Measurements from ENCODE around the gene USP5. TPM values are rescaled to one million over a fixed set of nuclear protein-coding genes. Genes with fewer than 3 reads are reported as not detected.

USP5 gene
- total RNA-seq, 1 experiment from 2014 or later, result 308 TPM

DNA sequence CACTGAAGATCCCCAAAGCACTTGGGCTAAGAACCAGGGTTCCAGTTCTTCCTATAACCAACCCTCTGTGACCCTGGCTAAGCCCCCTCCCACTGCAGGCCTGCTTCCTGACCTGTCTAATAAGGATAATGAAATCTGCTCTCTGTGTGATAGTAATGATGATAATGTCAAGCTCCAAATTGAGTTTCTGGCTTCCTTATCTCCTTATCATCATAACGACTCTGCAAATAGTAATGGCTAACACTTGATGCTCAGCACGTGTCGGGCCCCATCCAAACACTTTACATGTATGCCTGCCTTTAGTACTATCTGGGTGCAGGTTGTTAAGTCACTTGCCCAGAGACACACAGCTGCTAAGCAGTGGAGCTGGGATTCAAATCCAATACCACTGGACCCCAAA lies 35.4 kb upstream of the USP5 start:
- no peak for DNase-seq
- no peak for TF ChIP-seq EZH2 (IDR thresholded peaks at IDR 0.05; ENCODE audit: low read depth)
- TF ChIP-seq, protein P1, sequence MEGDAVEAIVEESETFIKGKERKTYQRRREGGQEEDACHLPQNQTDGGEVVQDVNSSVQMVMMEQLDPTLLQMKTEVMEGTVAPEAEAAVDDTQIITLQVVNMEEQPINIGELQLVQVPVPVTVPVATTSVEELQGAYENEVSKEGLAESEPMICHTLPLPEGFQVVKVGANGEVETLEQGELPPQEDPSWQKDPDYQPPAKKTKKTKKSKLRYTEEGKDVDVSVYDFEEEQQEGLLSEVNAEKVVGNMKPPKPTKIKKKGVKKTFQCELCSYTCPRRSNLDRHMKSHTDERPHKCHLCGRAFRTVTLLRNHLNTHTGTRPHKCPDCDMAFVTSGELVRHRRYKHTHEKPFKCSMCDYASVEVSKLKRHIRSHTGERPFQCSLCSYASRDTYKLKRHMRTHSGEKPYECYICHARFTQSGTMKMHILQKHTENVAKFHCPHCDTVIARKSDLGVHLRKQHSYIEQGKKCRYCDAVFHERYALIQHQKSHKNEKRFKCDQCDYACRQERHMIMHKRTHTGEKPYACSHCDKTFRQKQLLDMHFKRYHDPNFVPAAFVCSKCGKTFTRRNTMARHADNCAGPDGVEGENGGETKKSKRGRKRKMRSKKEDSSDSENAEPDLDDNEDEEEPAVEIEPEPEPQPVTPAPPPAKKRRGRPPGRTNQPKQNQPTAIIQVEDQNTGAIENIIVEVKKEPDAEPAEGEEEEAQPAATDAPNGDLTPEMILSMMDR (conservative IDR thresholded peaks at IDR 0.05), result no peak
- no peak overlapping the region for H3K4me2 ChIP-seq
- no TSS peak for BruUV-seq (replicated peaks)
- no peak overlapping the region for H2AFZ ChIP-seq
- ChIA-PET POLR2A (ENCODE audit: unreplicated experiment) (no interaction called here), CTCF (interaction anchor here (0.7 kb wide), 1 partner anchor 79 kb away, joined by 11 read pairs; no protein-coding TSS in a partner anchor)
- H3K79me2 ChIP-seq (ENCODE audit: low read depth), result no peaks in the 10 kb centered on the region
- H4K20me1 ChIP-seq (ENCODE audit: insufficient read depth), result no peaks in the 10 kb centered on the region
- H3K27ac ChIP-seq, result no peak overlapping the region
- no peak overlapping the region for H3K4me3 ChIP-seq
- no peaks in the 10 kb centered on the region for H3K9me2 ChIP-seq (ENCODE audit: insufficient read depth)
- H3F3A ChIP-seq (ENCODE audit: insufficient read depth, low read depth), result no peaks in the 10 kb centered on the region
- H3K9me3 ChIP-seq (ENCODE audit: insufficient read depth, low read depth), result no peaks in the 10 kb centered on the region
- H3K4me1 ChIP-seq (replicated peaks; ENCODE audit: insufficient read depth), result no peaks in the 10 kb centered on the region; the same call in 1 of the 2 replicates
- peaks cover 50% of the 10 kb centered on the region for H3K27me3 ChIP-seq (ENCODE audit: insufficient read depth, low read depth)
- H3K36me3 ChIP-seq (ENCODE audit: low read depth), result no peaks in the 10 kb centered on the region
- intact Hi-C loops (cut with micrococcal nuclease; ENCODE audit: unreplicated experiment), result no loop called here

GRCh38 chr12:6817098-6817497 lies 34.9 kb upstream of the USP5 start:
- Histone ChIP-seq H3K27me3 (ENCODE audit: insufficient read depth, low read depth) (peaks cover 55% of the 10 kb centered on the region), H2AFZ (no peak overlapping the region), H3K36me3 (ENCODE audit: low read depth) (no peaks in the 10 kb centered on the region), H3K27ac (no peak overlapping the region), H3K9me2 (ENCODE audit: insufficient read depth) (no peaks in the 10 kb centered on the region), H3F3A (ENCODE audit: insufficient read depth, low read depth) (no peaks in the 10 kb centered on the region), H3K9me3 (ENCODE audit: insufficient read depth, low read depth) (no peaks in the 10 kb centered on the region), H3K4me2 (no peak overlapping the region), H3K4me1 (replicated peaks; ENCODE audit: insufficient read depth) (no peaks in the 10 kb centered on the region; the same call in 1 of the 2 replicates), H3K4me3 (no peak overlapping the region), H4K20me1 (ENCODE audit: insufficient read depth) (no peaks in the 10 kb centered on the region), H3K79me2 (ENCODE audit: low read depth) (no peaks in the 10 kb centered on the region)
- no peak for DNase-seq
- intact Hi-C loops (cut with micrococcal nuclease; ENCODE audit: unreplicated experiment), result no loop called here
- no peak for TF ChIP-seq EZH2 (IDR thresholded peaks at IDR 0.05; ENCODE audit: low read depth)
- TF ChIP-seq, protein P1 (conservative IDR thresholded peaks at IDR 0.05), result no peak
- CTCF ChIA-PET, result no interaction called here
- POLR2A ChIA-PET (ENCODE audit: unreplicated experiment), result no interaction called here
- BruUV-seq (replicated peaks), result no TSS peak

GRCh38 chr12:6817662-6818157 lies 34.2 kb upstream of the USP5 start:
- CTCF ChIA-PET, result no interaction called here
- no peaks in the 10 kb centered on the region for H3F3A ChIP-seq (ENCODE audit: insufficient read depth, low read depth)
- BruUV-seq (replicated peaks), result no TSS peak
- no peaks in the 10 kb centered on the region for H3K36me3 ChIP-seq (ENCODE audit: low read depth)
- POLR2A ChIA-PET (ENCODE audit: unreplicated experiment), result no interaction called here
- H4K20me1 ChIP-seq (ENCODE audit: insufficient read depth), result no peaks in the 10 kb centered on the region
- DNase-seq, result no peak
- no peaks in the 10 kb centered on the region for H3K79me2 ChIP-seq (ENCODE audit: low read depth)
- H3K4me2 ChIP-seq, result no peak overlapping the region
- H3K9me3 ChIP-seq (ENCODE audit: insufficient read depth, low read depth), result no peaks in the 10 kb centered on the region
- no peak for TF ChIP-seq EZH2 (IDR thresholded peaks at IDR 0.05; ENCODE audit: low read depth)
- TF ChIP-seq, protein P1 (conservative IDR thresholded peaks at IDR 0.05), result no peak
- peaks cover 61% of the 10 kb centered on the region for H3K27me3 ChIP-seq (ENCODE audit: insufficient read depth, low read depth)
- no peak overlapping the region for H3K4me3 ChIP-seq
- H2AFZ ChIP-seq, result no peak overlapping the region
- H3K9me2 ChIP-seq (ENCODE audit: insufficient read depth), result no peaks in the 10 kb centered on the region
- H3K4me1 ChIP-seq (replicated peaks; ENCODE audit: insufficient read depth), result no peaks in the 10 kb centered on the region; the same call in 1 of the 2 replicates
- intact Hi-C loops (cut with micrococcal nuclease; ENCODE audit: unreplicated experiment), result no loop called here
- no peak overlapping the region for H3K27ac ChIP-seq
